ENCODE results near the gene TBX1.

The TBX1 gene

DNA sequence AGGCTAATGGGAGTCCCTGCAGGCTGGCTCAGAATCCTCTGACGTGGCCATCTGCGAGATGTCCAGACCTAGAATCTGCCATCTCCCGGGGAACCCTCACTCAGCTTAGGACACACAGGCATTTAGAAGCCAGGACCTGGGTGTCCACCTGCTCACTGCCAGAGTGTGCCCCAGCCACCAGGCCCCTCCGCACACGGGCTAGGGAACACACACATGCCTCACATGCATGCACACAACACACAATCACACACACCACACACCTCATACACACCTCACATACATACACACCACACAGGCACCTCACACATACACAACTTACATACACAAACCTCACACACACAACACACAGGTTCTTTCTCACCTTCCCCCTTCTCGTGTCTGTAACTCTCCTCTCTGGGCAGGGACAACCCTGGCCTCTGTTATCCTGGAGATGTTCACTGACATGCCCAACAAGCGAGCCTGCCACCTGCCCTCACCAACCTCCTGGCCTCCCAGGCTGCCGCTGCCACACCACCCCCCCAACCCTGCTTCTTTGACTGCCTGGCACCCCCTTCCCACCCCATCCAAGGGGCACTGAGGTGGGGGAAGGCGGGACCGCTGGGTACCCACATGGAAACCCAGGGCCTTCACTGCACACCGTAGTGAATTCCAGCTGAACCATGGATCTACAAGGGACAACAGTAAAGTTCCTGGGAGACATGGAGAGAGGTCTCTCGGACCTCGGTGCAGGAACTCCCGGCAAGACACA lies 56.0 kb downstream of the TBX1 start:
- H3K4me3 ChIP-seq (ENCODE audit: insufficient read depth, low read depth, low read length), result no peak overlapping the region

More for the DNA sequence above, 56.0 kb downstream of the TBX1 start:
- 93 to 94% methylated on average over 14 of the region's 14 CpGs for WGBS, 2 experiments
- no peaks in the 10 kb centered on the region for H3K9me3 ChIP-seq (ENCODE audit: control insufficient read depth, low read length)
- H3K36me3 ChIP-seq (ENCODE audit: control insufficient read depth, insufficient read depth, low read length), result no peaks in the 10 kb centered on the region
- no peak overlapping the region for H3K27ac ChIP-seq (ENCODE audit: insufficient read depth, low read depth, low read length, poor library complexity, severe bottlenecking)
- peaks cover 9% of the 10 kb centered on the region for H3K4me1 ChIP-seq (ENCODE audit: control insufficient read depth, insufficient read depth, low read length)
- no peaks in the 10 kb centered on the region for H3K27me3 ChIP-seq (ENCODE audit: control insufficient read depth, insufficient read depth, low read length, poor library complexity, severe bottlenecking)
